ENCODE data around the gene TNNI3.
"Not testable (repeated sequence)": the region's sequence is repeated elsewhere in the genome, so short reads cannot be mapped to it uniquely, and the experiment has no call there.

TNNI3 gene

GRCh38 chr19:55173714-55174409, 16.3 kb upstream of the TNNI3 start:
- peak overlapping the region; percentile 0 to 73 (median 47) for H3K4me3 ChIP-seq (ENCODE audit: control insufficient read depth in 1 of 7, extremely low read depth in 1 of 7, insufficient read depth in 4 of 7, low read depth in 2 of 7, low read length in 6 of 7)
- peaks cover 7 to 83% (median 34%) of the 10 kb centered on the region in 5 experiments for H3K27me3 ChIP-seq (replicated peaks in 2 of 5; ENCODE audit: control insufficient read depth in 4 of 5, insufficient read depth in 5 of 5, low read length in 4 of 5)
- CTCF ChIA-PET = interaction anchor here (2.5 to 7.6 kb wide), 2 partner anchors 8 to 14 kb away, joined by 9 to 31 read pairs; partner anchors contain the start of gene DNAAF3
- peaks cover 0 to 11% (median 0%) of the 10 kb centered on the region in 5 experiments for H3K9me3 ChIP-seq (ENCODE audit: control extremely low read depth in 1 of 5, control insufficient read depth in 4 of 5, insufficient read depth in 2 of 5, low read depth in 1 of 5, low read length in 4 of 5)
- peak in 1 of 3 donors; percentile 57 for DNase-seq
- H3K36me3 ChIP-seq (ENCODE audit: control insufficient read depth in 4 of 4, insufficient read depth in 4 of 4, low read length in 3 of 4) = no peaks in the 10 kb centered on the region
- peaks cover 0 to 28% (median 17%) of the 10 kb centered on the region in 4 experiments for H3K4me1 ChIP-seq (ENCODE audit: control extremely low read depth in 1 of 4, control insufficient read depth in 4 of 4, insufficient read depth in 4 of 4, low read length in 3 of 4)
- WGBS (ENCODE audit: insufficient coverage) = 1% methylated on average over 17 of the region's 37 CpGs
- POLR2A ChIA-PET = no interaction called here
- H3K27ac ChIP-seq (ENCODE audit: insufficient read depth in 1 of 2, low read depth in 1 of 2, low read length in 2 of 2, poor library complexity in 1 of 2, severe bottlenecking in 2 of 2) = no peak overlapping the region

GRCh38 chr19:55173186-55173713, 15.7 kb upstream of the TNNI3 start:
- H3K36me3 ChIP-seq (ENCODE audit: control insufficient read depth in 4 of 4, insufficient read depth in 4 of 4, low read length in 3 of 4) = no peaks in the 10 kb centered on the region
- POLR2A ChIA-PET = no interaction called here
- peaks cover 0 to 11% (median 0%) of the 10 kb centered on the region in 5 experiments for H3K9me3 ChIP-seq (ENCODE audit: control extremely low read depth in 1 of 5, control insufficient read depth in 4 of 5, insufficient read depth in 2 of 5, low read depth in 1 of 5, low read length in 4 of 5)
- H3K4me3 ChIP-seq (ENCODE audit: control insufficient read depth in 1 of 7, extremely low read depth in 1 of 7, insufficient read depth in 4 of 7, low read depth in 2 of 7, low read length in 6 of 7) = peak overlapping the region; percentile 0 to 73 (median 47)
- H3K27me3 ChIP-seq (replicated peaks in 2 of 5; ENCODE audit: control insufficient read depth in 4 of 5, insufficient read depth in 5 of 5, low read length in 4 of 5) = peaks cover 7 to 84% (median 34%) of the 10 kb centered on the region in 5 experiments
- CTCF ChIA-PET = interaction anchor here (2.5 kb wide), 1 partner anchor 14 kb away, joined by 9 read pairs; no protein-coding TSS in a partner anchor
- H3K4me1 ChIP-seq (ENCODE audit: control extremely low read depth in 1 of 4, control insufficient read depth in 4 of 4, insufficient read depth in 4 of 4, low read length in 3 of 4) = peaks cover 0 to 22% (median 13%) of the 10 kb centered on the region in 4 experiments
- no peak for DNase-seq
- 2% methylated on average over 18 of the region's 32 CpGs for WGBS (ENCODE audit: insufficient coverage)
- no peak overlapping the region for H3K27ac ChIP-seq (ENCODE audit: insufficient read depth in 1 of 2, low read depth in 1 of 2, low read length in 2 of 2, poor library complexity in 1 of 2, severe bottlenecking in 2 of 2)

GRCh38 chr19:55172741-55173140, 15.2 kb upstream of the TNNI3 start:
- ChIA-PET POLR2A (no interaction called here), CTCF (interaction anchor here (2.5 kb wide), 1 partner anchor 13 kb away, joined by 9 read pairs; no protein-coding TSS in a partner anchor)
- Histone ChIP-seq H3K36me3 (ENCODE audit: control insufficient read depth in 4 of 4, insufficient read depth in 4 of 4, low read length in 3 of 4) (no peaks in the 10 kb centered on the region), H3K9me3 (ENCODE audit: control extremely low read depth in 1 of 5, control insufficient read depth in 4 of 5, insufficient read depth in 2 of 5, low read depth in 1 of 5, low read length in 4 of 5) (peaks cover 0 to 11% (median 0%) of the 10 kb centered on the region in 5 experiments), H3K4me3 (ENCODE audit: control insufficient read depth in 1 of 7, extremely low read depth in 1 of 7, insufficient read depth in 4 of 7, low read depth in 2 of 7, low read length in 6 of 7) (no peak overlapping the region), H3K4me1 (ENCODE audit: control extremely low read depth in 1 of 4, control insufficient read depth in 4 of 4, insufficient read depth in 4 of 4, low read length in 3 of 4) (peaks cover 0 to 17% (median 12%) of the 10 kb centered on the region in 4 experiments), H3K27me3 (replicated peaks in 2 of 5; ENCODE audit: control insufficient read depth in 4 of 5, insufficient read depth in 5 of 5, low read length in 4 of 5) (peaks cover 7 to 80% (median 35%) of the 10 kb centered on the region in 5 experiments), H3K27ac (ENCODE audit: insufficient read depth in 1 of 2, low read depth in 1 of 2, low read length in 2 of 2, poor library complexity in 1 of 2, severe bottlenecking in 2 of 2) (no peak overlapping the region)
- DNase-seq = no peak
- WGBS (ENCODE audit: insufficient coverage) = 31% methylated on average over 5 of the region's 12 CpGs

- WGBS (ENCODE audit: insufficient coverage) = 78% methylated on average over 4 of the region's 9 CpGs
- POLR2A ChIA-PET; DNase-seq; H3K27ac ChIP-seq (ENCODE audit: insufficient read depth in 1 of 2, low read depth in 1 of 2, low read length in 2 of 2, poor library complexity in 1 of 2, severe bottlenecking in 2 of 2); H3K4me3 ChIP-seq (ENCODE audit: control insufficient read depth in 1 of 7, extremely low read depth in 1 of 7, insufficient read depth in 4 of 7, low read depth in 2 of 7, low read length in 6 of 7); CTCF ChIA-PET; H3K36me3 ChIP-seq (ENCODE audit: control insufficient read depth in 4 of 4, insufficient read depth in 4 of 4, low read length in 3 of 4): not testable (repeated sequence)
- H3K4me1 ChIP-seq (ENCODE audit: control extremely low read depth in 1 of 4, control insufficient read depth in 4 of 4, insufficient read depth in 4 of 4, low read length in 3 of 4) = peaks cover 0 to 19% (median 12%) of the 10 kb centered on the region in 4 experiments
- H3K9me3 ChIP-seq (ENCODE audit: control extremely low read depth in 1 of 5, control insufficient read depth in 4 of 5, insufficient read depth in 2 of 5, low read depth in 1 of 5, low read length in 4 of 5) = peaks cover 0 to 11% (median 0%) of the 10 kb centered on the region in 5 experiments
- peaks cover 7 to 79% (median 36%) of the 10 kb centered on the region in 5 experiments for H3K27me3 ChIP-seq (replicated peaks in 2 of 5; ENCODE audit: control insufficient read depth in 4 of 5, insufficient read depth in 5 of 5, low read length in 4 of 5)
Observed at GRCh38 chr19:55172318-55172717, 14.8 kb upstream of the TNNI3 start.

GRCh38 chr19:55171440-55171839, 13.9 kb upstream of the TNNI3 start:
- no peak for DNase-seq
- H3K4me1 ChIP-seq (ENCODE audit: control extremely low read depth in 1 of 4, control insufficient read depth in 4 of 4, insufficient read depth in 4 of 4, low read length in 3 of 4) = peaks cover 0 to 25% (median 18%) of the 10 kb centered on the region in 4 experiments
- peaks cover 3 to 70% (median 30%) of the 10 kb centered on the region in 5 experiments for H3K27me3 ChIP-seq (replicated peaks in 2 of 5; ENCODE audit: control insufficient read depth in 4 of 5, insufficient read depth in 5 of 5, low read length in 4 of 5)
- no peak overlapping the region for H3K27ac ChIP-seq (ENCODE audit: insufficient read depth in 1 of 2, low read depth in 1 of 2, low read length in 2 of 2, poor library complexity in 1 of 2, severe bottlenecking in 2 of 2)
- no peak overlapping the region for H3K4me3 ChIP-seq (ENCODE audit: control insufficient read depth in 1 of 7, extremely low read depth in 1 of 7, insufficient read depth in 4 of 7, low read depth in 2 of 7, low read length in 6 of 7)
- POLR2A ChIA-PET = no interaction called here
- peaks cover 0 to 11% (median 0%) of the 10 kb centered on the region in 5 experiments for H3K9me3 ChIP-seq (ENCODE audit: control extremely low read depth in 1 of 5, control insufficient read depth in 4 of 5, insufficient read depth in 2 of 5, low read depth in 1 of 5, low read length in 4 of 5)
- no peaks in the 10 kb centered on the region for H3K36me3 ChIP-seq (ENCODE audit: control insufficient read depth in 4 of 4, insufficient read depth in 4 of 4, low read length in 3 of 4)
- CTCF ChIA-PET = interaction anchor here (1.0 kb wide), 1 partner anchor 11 kb away, joined by 3 read pairs; no protein-coding TSS in a partner anchor
- 82% methylated on average over 2 of the region's 5 CpGs for WGBS (ENCODE audit: insufficient coverage)

- CTCF ChIA-PET = interaction anchor here (1.3 kb wide), 1 partner anchor 288 kb away, joined by 3 read pairs; no protein-coding TSS in a partner anchor
- 84% methylated on average over 3 of the region's 4 CpGs for WGBS (ENCODE audit: insufficient coverage)
- Histone ChIP-seq H3K9me3 (ENCODE audit: control extremely low read depth in 1 of 5, control insufficient read depth in 4 of 5, insufficient read depth in 2 of 5, low read depth in 1 of 5, low read length in 4 of 5) (no peaks in the 10 kb centered on the region), H3K4me3 (ENCODE audit: control insufficient read depth in 1 of 7, extremely low read depth in 1 of 7, insufficient read depth in 4 of 7, low read depth in 2 of 7, low read length in 6 of 7) (no peak overlapping the region), H3K4me1 (ENCODE audit: control extremely low read depth in 1 of 4, control insufficient read depth in 4 of 4, insufficient read depth in 4 of 4, low read length in 3 of 4) (peaks cover 0 to 29% (median 24%) of the 10 kb centered on the region in 4 experiments), H3K27me3 (replicated peaks in 2 of 5; ENCODE audit: control insufficient read depth in 4 of 5, insufficient read depth in 5 of 5, low read length in 4 of 5) (peaks cover 0 to 47% (median 11%) of the 10 kb centered on the region in 5 experiments), H3K36me3 (ENCODE audit: control insufficient read depth in 4 of 4, insufficient read depth in 4 of 4, low read length in 3 of 4) (no peaks in the 10 kb centered on the region), H3K27ac (ENCODE audit: insufficient read depth in 1 of 2, low read depth in 1 of 2, low read length in 2 of 2, poor library complexity in 1 of 2, severe bottlenecking in 2 of 2) (no peak overlapping the region)
- POLR2A ChIA-PET = no interaction called here
- DNase-seq = no peak
Observed at GRCh38 chr19:55169136-55169535, 11.6 kb upstream of the TNNI3 start.
